ENCODE data around the gene F8A1.
"Not testable (repeated sequence)": the region's sequence is repeated elsewhere in the genome, so short reads cannot be mapped to it uniquely, and the experiment has no call there.

The F8A1 gene

GRCh38 chrX:154918060-154918483, 31.9 kb downstream of the F8A1 start:
- TF ChIP-seq CTCF (IDR thresholded peaks at IDR 0.05; ENCODE audit: low read depth, low read length): peak; percentile 57
- DNase-seq (ENCODE audit: extremely low read depth, low read depth): peak; percentile 56

- DNase-seq (ENCODE audit: extremely low read depth, low read depth): not testable (repeated sequence)
These were observed 38.6 kb downstream of the F8A1 start for GRCh38 chrX:154924771-154925170.

Measured in AG09319 (cell line).